ENCODE data around the gene ATP6V1F.
A peak's percentile ranks its signal among the peaks of the same experiment; 100 is the strongest.

The ATP6V1F gene

GRCh38 chr7:128841171-128841690, 21.4 kb upstream of the ATP6V1F start:
- DNase-seq: no peak
- Mint-ChIP-seq H3K4me3 (no peak overlapping the region), H3K27ac (no peak overlapping the region), H3K36me3 (ENCODE audit: low read depth) (no peaks in the 10 kb centered on the region), H3K9me3 (no peaks in the 10 kb centered on the region), H3K27me3 (no peaks in the 10 kb centered on the region), H3K4me1 (ENCODE audit: low read depth) (peaks cover 5% of the 10 kb centered on the region)

- peak; percentile 73 for DNase-seq
- Mint-ChIP-seq H3K27ac (no peak overlapping the region), H3K27me3 (no peaks in the 10 kb centered on the region), H3K4me1 (ENCODE audit: low read depth) (peaks cover 5% of the 10 kb centered on the region), H3K36me3 (ENCODE audit: low read depth) (no peaks in the 10 kb centered on the region), H3K9me3 (no peaks in the 10 kb centered on the region), H3K4me3 (no peak overlapping the region)
Observed at GRCh38 chr7:128841921-128842673, 20.6 kb upstream of the ATP6V1F start.

GRCh38 chr7:128842674-128843641, 19.7 kb upstream of the ATP6V1F start:
- Mint-ChIP-seq H3K4me3 (no peak overlapping the region), H3K27ac (no peak overlapping the region), H3K27me3 (no peaks in the 10 kb centered on the region), H3K4me1 (ENCODE audit: low read depth) (peaks cover 5% of the 10 kb centered on the region), H3K9me3 (no peaks in the 10 kb centered on the region), H3K36me3 (ENCODE audit: low read depth) (no peaks in the 10 kb centered on the region)
- no peak for DNase-seq

DNA sequence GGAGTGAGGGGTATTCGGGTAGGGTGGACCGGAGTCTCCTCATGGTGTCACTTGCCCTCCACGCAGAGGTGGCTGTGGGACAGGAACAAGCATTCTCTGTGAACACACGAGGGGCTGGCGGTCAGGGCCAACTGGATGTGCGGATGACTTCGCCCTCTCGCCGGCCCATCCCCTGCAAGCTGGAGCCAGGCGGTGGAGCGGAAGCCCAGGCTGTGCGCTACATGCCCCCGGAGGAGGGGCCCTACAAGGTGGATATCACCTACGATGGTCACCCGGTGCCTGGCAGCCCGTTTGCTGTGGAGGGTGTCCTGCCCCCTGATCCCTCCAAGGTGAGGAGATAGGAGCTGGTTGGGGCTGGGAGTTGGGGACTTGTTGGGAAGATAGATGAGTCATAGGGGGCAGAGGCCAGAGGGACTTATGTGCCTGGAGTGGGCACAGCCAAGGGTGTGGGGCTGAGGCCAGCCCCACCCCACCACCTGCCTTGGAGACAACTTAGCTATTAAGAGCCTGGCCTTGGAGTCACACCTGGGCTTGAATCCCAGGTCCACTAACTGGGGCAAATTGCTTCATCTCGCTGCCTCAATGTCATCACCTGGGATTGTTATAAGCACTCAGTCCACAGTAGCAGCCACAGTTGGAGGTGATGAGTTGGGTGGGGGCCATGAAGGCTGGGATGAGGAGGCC, 18.6 kb upstream of the ATP6V1F start:
- no peaks in the 10 kb centered on the region for H3K9me3 Mint-ChIP-seq
- no peak overlapping the region for H3K27ac Mint-ChIP-seq
- no peak for DNase-seq
- no peak overlapping the region for H3K4me3 Mint-ChIP-seq
- H3K4me1 Mint-ChIP-seq (ENCODE audit: low read depth): peaks cover 5% of the 10 kb centered on the region
- no peaks in the 10 kb centered on the region for H3K36me3 Mint-ChIP-seq (ENCODE audit: low read depth)
- no peaks in the 10 kb centered on the region for H3K27me3 Mint-ChIP-seq

DNA sequence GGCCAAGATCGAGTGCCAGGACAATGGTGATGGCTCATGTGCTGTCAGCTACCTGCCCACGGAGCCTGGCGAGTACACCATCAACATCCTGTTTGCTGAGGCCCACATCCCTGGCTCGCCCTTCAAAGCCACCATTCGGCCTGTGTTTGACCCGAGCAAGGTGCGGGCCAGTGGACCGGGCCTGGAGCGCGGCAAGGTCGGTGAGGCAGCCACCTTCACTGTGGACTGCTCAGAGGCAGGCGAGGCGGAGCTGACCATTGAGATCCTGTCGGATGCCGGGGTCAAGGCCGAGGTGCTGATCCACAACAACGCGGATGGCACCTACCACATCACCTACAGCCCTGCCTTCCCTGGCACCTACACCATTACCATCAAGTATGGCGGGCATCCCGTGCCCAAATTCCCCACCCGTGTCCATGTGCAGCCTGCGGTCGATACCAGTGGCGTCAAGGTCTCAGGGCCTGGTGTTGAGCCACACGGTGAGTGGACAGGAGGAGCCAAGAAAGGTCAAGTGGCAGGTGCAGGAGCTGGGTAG, 17.8 kb upstream of the ATP6V1F start:
- no peak for DNase-seq
- Mint-ChIP-seq H3K36me3 (ENCODE audit: low read depth) (no peaks in the 10 kb centered on the region), H3K4me1 (ENCODE audit: low read depth) (peaks cover 5% of the 10 kb centered on the region), H3K27me3 (no peaks in the 10 kb centered on the region), H3K4me3 (no peak overlapping the region), H3K9me3 (no peaks in the 10 kb centered on the region), H3K27ac (no peak overlapping the region)

GRCh38 chr7:128845475-128845874, 17.2 kb upstream of the ATP6V1F start:
- Mint-ChIP-seq H3K36me3 (ENCODE audit: low read depth) (no peaks in the 10 kb centered on the region), H3K27me3 (no peaks in the 10 kb centered on the region), H3K9me3 (no peaks in the 10 kb centered on the region), H3K27ac (peak overlapping the region; percentile 26), H3K4me1 (ENCODE audit: low read depth) (peaks cover 5% of the 10 kb centered on the region), H3K4me3 (no peak overlapping the region)
- no peak for DNase-seq

GRCh38 chr7:128845987-128846386, 16.7 kb upstream of the ATP6V1F start:
- no peaks in the 10 kb centered on the region for H3K27me3 Mint-ChIP-seq
- DNase-seq: no peak
- no peaks in the 10 kb centered on the region for H3K9me3 Mint-ChIP-seq
- no peak overlapping the region for H3K27ac Mint-ChIP-seq
- H3K4me3 Mint-ChIP-seq: no peak overlapping the region
- H3K36me3 Mint-ChIP-seq (ENCODE audit: low read depth): no peaks in the 10 kb centered on the region
- peaks cover 5% of the 10 kb centered on the region for H3K4me1 Mint-ChIP-seq (ENCODE audit: low read depth)

GRCh38 chr7:128846781-128847444, 15.7 kb upstream of the ATP6V1F start:
- H3K4me1 Mint-ChIP-seq (ENCODE audit: low read depth): peaks cover 2% of the 10 kb centered on the region
- DNase-seq: no peak
- no peaks in the 10 kb centered on the region for H3K9me3 Mint-ChIP-seq
- H3K4me3 Mint-ChIP-seq: no peak overlapping the region
- no peaks in the 10 kb centered on the region for H3K27me3 Mint-ChIP-seq
- H3K36me3 Mint-ChIP-seq (ENCODE audit: low read depth): no peaks in the 10 kb centered on the region
- H3K27ac Mint-ChIP-seq: no peak overlapping the region

DNA sequence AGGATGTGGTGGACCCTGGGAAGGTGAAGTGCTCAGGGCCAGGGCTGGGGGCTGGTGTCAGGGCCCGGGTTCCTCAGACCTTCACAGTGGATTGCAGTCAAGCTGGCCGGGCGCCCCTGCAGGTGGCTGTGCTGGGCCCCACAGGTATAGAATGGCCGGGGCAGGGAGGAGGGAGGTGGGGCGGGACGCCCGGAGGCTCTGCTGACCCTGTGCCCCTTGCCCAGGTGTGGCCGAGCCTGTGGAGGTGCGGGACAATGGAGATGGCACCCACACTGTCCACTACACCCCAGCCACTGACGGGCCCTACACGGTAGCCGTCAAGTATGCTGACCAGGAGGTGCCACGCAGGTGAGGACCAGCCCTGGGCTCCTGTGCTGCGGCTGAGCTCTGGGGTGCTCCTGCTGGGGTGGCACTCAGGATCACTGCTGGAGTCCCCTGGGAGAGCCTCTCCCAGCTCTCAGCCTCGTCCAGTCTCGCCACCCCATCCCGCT, 14.9 kb upstream of the ATP6V1F start:
- Mint-ChIP-seq H3K27me3 (no peaks in the 10 kb centered on the region), H3K27ac (no peak overlapping the region), H3K4me1 (ENCODE audit: low read depth) (no peaks in the 10 kb centered on the region), H3K9me3 (no peaks in the 10 kb centered on the region), H3K36me3 (ENCODE audit: low read depth) (no peaks in the 10 kb centered on the region), H3K4me3 (no peak overlapping the region)
- DNase-seq: no peak

GRCh38 chr7:128848289-128849155, 14.1 kb upstream of the ATP6V1F start:
- Mint-ChIP-seq H3K4me3 (no peak overlapping the region), H3K27me3 (no peaks in the 10 kb centered on the region), H3K9me3 (no peaks in the 10 kb centered on the region), H3K27ac (no peak overlapping the region), H3K4me1 (ENCODE audit: low read depth) (no peaks in the 10 kb centered on the region), H3K36me3 (ENCODE audit: low read depth) (no peaks in the 10 kb centered on the region)
- DNase-seq: no peak

DNA sequence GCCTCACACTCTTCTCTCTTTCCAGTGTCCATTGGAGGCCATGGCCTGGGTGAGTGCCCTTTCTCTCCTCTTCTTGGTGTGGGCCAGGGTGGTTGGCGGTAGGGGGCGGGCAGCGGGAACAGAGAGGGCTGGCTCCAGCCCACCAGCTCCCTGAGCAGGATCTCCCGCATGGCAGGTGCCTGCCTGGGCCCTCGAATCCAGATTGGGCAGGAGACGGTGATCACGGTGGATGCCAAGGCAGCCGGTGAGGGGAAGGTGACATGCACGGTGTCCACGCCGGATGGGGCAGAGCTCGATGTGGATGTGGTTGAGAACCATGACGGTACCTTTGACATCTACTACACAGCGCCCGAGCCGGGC, 13.5 kb upstream of the ATP6V1F start:
- DNase-seq: no peak
- no peak overlapping the region for H3K27ac Mint-ChIP-seq
- no peak overlapping the region for H3K4me3 Mint-ChIP-seq
- H3K27me3 Mint-ChIP-seq: no peaks in the 10 kb centered on the region
- no peaks in the 10 kb centered on the region for H3K4me1 Mint-ChIP-seq (ENCODE audit: low read depth)
- H3K9me3 Mint-ChIP-seq: no peaks in the 10 kb centered on the region
- H3K36me3 Mint-ChIP-seq (ENCODE audit: low read depth): no peaks in the 10 kb centered on the region

DNA sequence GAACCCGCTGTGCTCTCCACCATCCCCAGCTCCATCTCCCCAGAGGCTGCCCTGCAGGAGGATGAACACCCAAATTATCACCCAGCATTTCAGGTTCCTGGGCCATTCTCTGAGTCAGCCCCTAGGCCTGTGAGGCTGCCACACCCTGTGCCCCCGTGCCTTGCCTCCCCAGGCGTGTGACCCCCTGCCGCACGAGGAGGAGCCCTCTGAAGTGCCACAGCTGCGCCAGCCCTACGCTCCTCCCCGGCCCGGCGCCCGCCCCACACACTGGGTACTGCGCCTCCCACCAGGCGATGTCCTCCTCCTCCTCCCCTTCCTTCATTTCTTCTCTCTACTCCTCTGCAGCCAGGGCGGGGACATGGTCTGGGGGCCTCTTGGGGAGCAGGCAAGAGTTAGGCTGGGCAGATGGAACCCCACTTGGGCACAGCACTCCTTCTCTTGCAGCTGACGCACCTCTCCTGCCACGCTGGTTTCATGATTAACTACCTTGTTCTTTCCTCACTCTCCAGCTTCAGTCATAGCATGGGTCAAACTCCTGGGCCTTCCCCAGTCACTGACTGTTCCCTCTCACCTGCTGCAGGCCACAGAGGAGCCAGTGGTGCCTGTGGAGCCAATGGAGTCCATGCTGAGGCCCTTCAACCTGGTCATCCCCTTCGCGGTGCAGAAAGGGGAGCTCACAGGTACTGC, 12.7 kb upstream of the ATP6V1F start:
- Mint-ChIP-seq H3K4me3 (no peak overlapping the region), H3K27me3 (no peaks in the 10 kb centered on the region), H3K36me3 (ENCODE audit: low read depth) (no peaks in the 10 kb centered on the region), H3K27ac (no peak overlapping the region), H3K9me3 (no peaks in the 10 kb centered on the region), H3K4me1 (ENCODE audit: low read depth) (no peaks in the 10 kb centered on the region)
- DNase-seq: no peak

Data from activated T-cell treated with anti-CD3 and anti-CD28 coated beads, Interleukin-2, amount 50 U/mL, for 24 hours (primary cell).